Epithelial cell of esophagus (primary cell): ENCODE data around the gene CPA1.

Experiments
- DNase-seq: peaks from one replicate; pipeline ENCODE4 v3.0.0; 2010; ENCODE audit warnings: low read depth
- H3K4me3 ChIP-seq: 2 replicates; pipeline ENCODE4 v1.5.1; 2011; ENCODE audit warnings: mild to moderate bottlenecking, low read length, control low read depth
- CTCF ChIP-seq: IDR thresholded peaks from 2 replicates; pipeline ENCODE4 v1.5.1; 2011; ENCODE audit warnings: low read depth, mild to moderate bottlenecking, low read length, control low read depth, inconsistent platforms; ENCODE audit not compliant: insufficient read depth; ENCODE audit errors: missing control alignments

Gene CPA1

GRCh38 chr7:130436253-130436652 lies 56.0 kb downstream of the CPA1 start:
- TF ChIP-seq CTCF: no peak
- no peak overlapping the region for H3K4me3 ChIP-seq
- DNase-seq: no peak
